LHCN-M2 (cell line): ENCODE results near the gene PMP22. TPM values are rescaled to one million over a fixed set of nuclear protein-coding genes. Genes with fewer than 3 reads are reported as not detected.

ENCODE experiments used
- DNase-seq: peaks from one replicate; pipeline ENCODE4 v3.0.0-alpha.2; 2012; ENCODE audit warnings: low read depth
- total RNA-seq: library from RNA; depleted of rRNA; stranded (reverse); fragments of >200 nt; gene quantifications from 2 replicates; pipeline ENCODE4 v1.2.3, GENCODE V29; 2014

The PMP22 gene
- total RNA-seq, 1 experiment from 2014 or later, result 23.6 TPM

GRCh38 chr17:15274017-15274416, 8.9 kb upstream of the PMP22 start:
- no peak for DNase-seq

- peak; percentile 96 for DNase-seq
Observed at GRCh38 chr17:15273141-15273793, 8.1 kb upstream of the PMP22 start.

- peak; percentile 45 for DNase-seq
Observed at GRCh38 chr17:15271741-15272140, 6.6 kb upstream of the PMP22 start.

- DNase-seq, result no peak
Observed at GRCh38 chr17:15270628-15271381, 5.7 kb upstream of the PMP22 start.

GRCh38 chr17:15269780-15270089, 4.6 kb upstream of the PMP22 start:
- no peak for DNase-seq

GRCh38 chr17:15269087-15269779, 4.1 kb upstream of the PMP22 start:
- no peak for DNase-seq

GRCh38 chr17:15268461-15268860, 3.3 kb upstream of the PMP22 start:
- no peak for DNase-seq

- DNase-seq, result no peak
Observed at GRCh38 chr17:15267996-15268395, 2.9 kb upstream of the PMP22 start.

GRCh38 chr17:15266325-15267125, 1.4 kb upstream of the PMP22 start:
- DNase-seq, result no peak

- no peak for DNase-seq
Observed at GRCh38 chr17:15264542-15264941, 584 bp downstream of the PMP22 start.

- DNase-seq, result no peak
Observed at GRCh38 chr17:15263680-15264079, 1.4 kb downstream of the PMP22 start.

GRCh38 chr17:15263206-15263579, 1.9 kb downstream of the PMP22 start:
- DNase-seq, result peak; percentile 72

GRCh38 chr17:15262291-15263205, 2.6 kb downstream of the PMP22 start:
- DNase-seq, result peak; percentile 88

- DNase-seq, result peak; percentile 28
Observed at GRCh38 chr17:15261802-15262290, 3.3 kb downstream of the PMP22 start.

GRCh38 chr17:15261258-15261801, 3.8 kb downstream of the PMP22 start:
- DNase-seq, result peak; percentile 62

- DNase-seq, result peak; percentile 88
Observed at GRCh38 chr17:15260376-15261257, 4.5 kb downstream of the PMP22 start.

GRCh38 chr17:15257796-15258512, 7.2 kb downstream of the PMP22 start:
- DNase-seq, result no peak

GRCh38 chr17:15257258-15257788, 7.8 kb downstream of the PMP22 start:
- peak; percentile 85 for DNase-seq
